NCI-H446 treated with DMSO at 0.1 percent for 48 hours (cell line): ENCODE measurements around the gene NFATC1.

Source experiments
- DNase-seq: peaks from one replicate; lab custom pipeline; 2025; lab: John Stamatoyannopoulos, UW

Gene NFATC1

DNA sequence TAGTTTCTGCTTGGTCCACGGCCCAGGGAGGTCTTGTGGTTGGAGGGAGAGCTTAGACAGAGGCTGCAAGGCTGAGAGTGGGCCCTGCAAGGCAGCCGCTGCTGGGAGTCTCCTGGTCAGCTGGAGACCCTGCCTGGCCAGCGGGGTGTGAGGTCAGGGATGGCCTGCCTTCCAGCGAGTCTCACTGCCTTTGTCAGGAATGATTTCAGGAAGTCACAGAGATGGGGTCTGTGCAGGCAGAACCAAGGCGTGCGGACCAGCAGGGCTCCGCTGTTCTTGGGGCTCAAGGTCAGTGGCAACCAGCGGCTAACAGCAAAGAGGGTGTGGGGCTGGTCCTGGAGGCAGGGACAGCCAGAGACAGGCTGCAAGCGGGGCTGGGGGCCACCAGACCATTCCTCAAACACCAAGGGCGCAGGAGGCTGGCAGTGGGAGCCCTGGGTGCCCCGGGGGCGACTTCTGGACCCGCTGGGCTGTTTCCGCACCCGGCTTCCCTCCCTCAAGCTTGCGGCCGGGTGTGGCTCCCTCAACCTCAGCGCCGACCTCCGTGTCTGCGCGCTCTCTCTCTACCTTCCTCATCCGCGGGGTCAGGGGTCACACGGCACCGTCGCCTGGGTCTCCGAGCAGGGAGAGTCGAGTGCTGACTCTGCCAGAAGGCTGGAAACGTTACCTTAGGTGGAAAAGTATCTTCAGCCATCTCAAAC lies 159.4 kb downstream of the NFATC1 start:
- no peak for DNase-seq

DNA sequence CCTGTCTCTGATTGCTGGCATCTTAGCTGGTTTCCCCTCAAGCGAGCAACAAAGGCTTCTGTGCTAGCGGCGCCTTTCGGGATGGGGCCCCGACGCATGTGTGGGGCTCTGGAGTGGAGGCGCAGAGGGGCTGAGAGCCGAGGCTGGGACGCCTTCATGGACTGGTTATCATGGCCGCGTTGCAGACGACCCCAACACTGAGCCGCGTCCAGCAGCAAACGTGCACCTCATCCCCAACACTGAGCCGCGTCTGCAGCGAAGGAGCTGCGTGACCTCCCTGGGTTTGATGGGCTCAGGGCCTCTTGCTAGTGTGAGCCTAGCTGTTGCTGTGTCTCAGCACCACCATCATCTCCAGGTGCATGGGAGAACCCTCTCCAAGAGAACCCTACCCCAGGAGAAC lies 160.2 kb downstream of the NFATC1 start:
- DNase-seq = no peak

DNA sequence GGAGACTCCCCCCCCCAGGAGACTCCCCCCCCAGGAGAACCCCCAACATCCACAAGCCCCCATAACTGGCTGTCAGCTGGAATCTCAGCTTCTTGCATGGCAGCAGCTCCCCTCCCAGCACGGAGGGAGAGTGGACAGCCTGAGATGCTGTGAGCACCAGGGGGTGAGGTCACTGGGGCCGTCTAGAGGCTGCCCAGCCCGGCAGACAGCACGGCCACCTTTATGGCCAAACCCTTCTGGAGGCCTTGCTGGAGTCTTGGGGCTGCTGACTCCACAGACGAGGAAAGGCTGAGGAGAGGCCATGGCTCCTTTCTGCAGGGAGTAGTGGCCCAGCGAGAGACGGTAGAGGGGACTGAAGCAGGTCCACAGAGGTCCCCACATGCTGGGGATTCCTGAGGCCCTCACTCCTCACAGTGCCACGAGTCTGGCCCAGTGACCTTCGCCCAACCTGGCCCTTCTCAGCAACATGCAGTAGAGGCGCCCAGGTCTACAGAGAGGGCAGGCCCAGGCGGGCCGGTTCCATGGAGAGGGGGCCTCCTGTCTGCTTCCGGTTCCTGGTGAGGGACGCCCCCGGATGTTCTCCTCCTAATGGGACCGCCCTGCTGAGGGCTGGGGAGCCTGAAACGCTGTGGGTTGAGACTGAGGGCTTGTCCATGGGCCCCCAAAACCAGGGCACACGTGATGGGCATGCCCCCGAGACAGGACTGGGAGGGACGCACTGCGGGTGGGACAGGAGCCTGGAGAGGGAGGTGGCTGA lies 161.3 kb downstream of the NFATC1 start:
- DNase-seq = no peak

DNA sequence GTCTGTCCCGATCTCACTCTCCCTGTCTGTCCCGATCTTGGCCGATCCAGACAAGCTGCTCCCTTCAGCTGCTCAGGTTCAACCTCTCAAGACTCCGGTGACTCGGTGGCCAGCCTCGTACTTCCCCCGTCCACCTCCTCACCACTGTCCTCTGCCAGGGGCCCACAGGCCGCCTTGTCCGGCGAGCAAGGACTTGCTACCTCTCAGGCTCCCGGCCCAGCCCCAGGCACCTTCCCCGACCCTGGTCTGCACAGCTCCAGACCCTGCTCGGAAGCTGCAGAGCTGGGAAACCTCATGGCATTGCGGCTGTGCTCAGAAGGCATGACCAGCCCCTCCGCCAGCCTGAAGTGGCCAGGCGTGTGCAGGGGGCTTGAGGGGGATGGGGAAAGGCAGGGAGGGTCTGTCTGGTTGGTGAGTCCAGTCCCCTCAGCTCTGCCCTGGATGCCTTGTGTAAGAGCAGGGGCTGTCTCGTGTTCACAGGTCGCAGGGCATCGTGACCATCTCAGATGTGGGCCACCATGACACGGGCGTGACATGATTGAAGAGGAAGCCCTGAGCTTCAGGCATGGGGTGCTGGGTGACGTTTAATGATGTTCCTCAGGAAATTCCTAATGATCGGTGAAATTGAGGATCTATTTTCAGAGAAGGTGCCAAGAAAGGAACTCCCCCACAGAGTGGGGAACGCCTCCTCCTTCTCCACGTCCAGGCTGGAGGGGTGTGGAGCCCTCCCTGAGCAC lies 162.6 kb downstream of the NFATC1 start:
- DNase-seq = no peak

DNA sequence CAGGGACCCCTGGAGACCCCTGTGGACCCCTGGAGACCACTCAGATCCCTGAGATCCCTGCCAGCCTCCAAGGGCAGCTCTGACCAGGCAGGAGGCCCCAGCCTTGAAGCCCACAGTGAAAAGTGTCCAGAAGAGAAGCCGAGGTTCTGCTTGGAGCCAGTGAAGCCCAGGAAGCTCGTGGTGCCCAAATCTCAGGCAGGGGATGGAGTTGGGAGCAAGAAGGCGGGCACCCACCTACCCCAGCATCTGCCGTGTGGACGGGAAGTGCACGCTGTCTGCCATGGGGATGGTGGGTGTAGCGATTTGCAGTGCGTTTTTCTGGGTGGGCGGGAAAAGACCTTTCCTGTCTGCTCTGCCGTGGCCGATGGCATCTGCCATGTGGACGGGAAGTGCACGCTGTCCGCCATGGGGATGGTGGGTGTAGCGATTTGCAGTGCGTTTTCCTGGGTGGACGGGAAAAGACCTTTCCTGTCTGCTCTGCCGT lies 163.2 kb downstream of the NFATC1 start:
- DNase-seq = no peak

DNA sequence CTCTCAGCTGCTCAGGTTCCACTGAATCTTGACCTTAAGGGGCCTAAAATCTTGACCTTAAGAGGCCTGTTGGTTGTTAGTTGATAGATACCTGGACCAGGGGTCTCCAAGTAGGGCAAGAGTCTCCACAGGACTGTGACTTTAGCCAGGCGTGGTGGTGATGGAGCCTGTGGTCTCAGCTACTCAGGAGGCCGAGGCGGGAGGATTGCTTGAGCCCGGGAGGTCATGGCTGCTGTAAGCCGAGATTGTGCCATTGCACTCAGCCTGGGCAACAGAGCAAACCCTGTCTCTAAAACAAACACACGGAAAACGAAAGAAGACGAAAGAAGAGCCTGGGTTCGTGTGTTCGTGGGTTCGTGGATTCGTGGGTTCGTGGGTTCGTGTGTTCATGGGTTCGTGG lies 163.7 kb downstream of the NFATC1 start:
- no peak for DNase-seq

DNA sequence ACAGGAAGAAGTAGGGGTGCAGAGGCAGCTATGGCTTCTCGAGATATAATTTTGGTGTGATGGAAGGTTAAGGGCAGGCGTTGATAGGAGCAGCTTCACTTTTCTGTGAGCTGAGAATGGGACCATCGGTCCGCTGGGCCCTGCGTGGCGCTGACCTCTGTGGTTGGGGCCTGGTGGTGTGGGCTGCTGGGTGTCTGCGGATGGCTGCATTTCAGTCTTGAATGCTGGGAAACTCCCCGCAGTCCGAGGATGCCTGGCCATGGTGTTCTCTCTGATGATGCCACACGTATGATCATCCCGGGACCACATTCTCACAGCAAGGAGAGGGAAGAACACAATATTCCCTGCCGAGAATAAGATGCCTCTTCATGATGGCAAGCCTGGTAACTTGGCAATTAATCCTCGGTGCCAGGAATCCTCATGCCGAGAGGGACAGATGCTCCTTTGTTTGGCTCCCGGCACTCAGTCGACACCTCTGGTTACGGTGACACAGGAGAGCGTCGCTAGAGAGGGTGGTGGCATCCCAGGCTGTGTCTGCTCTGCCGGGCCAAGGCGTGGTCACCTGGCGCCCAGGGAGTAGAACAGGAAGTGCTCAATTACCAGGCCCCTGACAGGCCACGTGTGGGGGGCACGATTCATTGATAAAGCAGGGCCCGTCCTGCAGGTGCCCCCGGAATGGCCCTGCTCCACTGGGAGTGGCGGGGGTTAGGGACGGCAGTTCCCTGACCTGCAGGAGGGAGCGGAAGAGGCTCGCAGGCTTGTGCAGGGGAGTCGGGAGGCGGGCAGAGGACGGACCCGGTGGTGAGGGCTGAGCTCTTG lies 164.5 kb downstream of the NFATC1 start:
- no peak for DNase-seq

DNA sequence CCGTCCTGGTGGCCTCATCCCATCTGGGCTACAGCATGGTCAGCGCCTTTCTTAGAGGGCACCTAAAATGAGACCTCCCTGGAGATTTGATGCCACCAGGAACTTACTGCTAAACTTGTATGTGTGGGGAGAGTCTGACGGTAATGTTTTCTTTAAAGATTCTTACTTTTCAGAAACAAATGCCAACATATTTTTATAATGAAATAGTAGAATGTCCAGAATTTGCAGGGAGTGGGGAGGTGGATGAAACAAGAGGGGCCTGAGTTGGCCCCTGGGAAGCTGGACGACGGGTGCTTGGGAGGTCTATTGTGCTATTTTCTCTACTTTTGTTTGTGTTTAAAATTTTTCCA lies 165.1 kb downstream of the NFATC1 start:
- DNase-seq = no peak

DNA sequence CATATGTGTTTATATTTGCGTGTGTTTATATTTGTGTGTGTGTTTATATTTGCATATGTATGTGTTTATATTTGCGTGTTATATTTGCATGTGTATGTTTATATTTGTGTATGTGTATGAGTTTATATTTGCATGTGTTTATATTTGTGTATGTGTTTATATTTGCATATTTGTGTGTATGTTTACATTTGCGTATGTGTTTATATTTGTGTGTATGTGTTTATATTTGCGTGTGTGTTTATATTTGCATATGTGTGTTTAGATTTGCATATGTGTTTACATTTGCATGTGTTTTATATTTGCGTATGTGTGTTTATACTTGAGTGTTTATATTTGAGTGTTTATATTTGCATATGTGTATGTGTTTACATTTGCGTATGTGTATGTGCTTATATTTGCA lies 168.2 kb downstream of the NFATC1 start:
- no peak for DNase-seq

DNA sequence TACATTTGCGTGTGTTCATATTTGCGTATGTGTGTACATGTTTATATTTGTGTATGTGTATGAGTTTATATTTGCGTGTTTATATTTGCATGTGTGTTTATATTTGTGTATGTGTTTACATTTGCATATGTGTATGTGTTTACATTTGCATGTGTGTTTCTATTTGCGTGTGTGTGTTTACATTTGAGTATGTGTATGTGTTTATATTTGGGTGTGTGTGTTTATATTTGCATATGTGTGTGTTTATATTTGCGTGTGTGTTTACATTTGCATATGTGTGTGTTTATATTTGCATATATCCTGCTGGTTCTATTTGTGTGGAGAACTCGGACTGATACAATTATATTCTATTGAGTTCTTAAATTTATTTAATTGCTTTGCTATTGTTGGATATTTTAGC lies 168.7 kb downstream of the NFATC1 start:
- no peak for DNase-seq

DNA sequence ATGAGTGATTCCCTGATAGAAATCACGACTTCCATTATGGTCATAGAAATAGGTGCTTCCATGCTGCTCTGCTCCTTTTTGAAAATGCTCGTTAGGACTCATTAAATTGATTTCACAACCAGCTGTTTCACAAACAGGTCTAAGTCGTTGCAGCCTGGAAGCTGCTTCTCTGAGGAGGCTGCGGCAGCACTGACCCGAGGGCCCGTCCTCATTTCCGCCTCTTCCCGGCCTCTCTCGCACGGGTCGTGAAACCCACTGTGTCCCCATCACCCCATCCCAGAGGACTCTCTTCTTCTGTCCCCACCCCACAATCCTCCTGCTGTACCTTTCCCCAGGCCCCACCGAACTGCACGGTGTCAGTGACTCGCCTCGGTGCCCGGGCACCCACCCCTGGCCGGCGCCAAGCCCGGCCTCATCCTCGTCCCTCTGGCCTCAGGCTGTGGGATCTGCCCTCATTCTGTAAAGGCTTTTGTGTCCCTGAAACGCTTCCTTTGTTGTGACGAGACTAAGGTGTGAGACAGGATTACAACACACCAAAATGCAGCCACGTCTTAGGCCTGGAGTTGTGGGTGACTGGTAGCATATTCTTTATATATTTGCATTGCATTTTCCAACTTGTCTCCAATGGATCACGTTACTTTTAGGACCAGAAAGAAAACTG lies 171.2 kb downstream of the NFATC1 start:
- DNase-seq = no peak

DNA sequence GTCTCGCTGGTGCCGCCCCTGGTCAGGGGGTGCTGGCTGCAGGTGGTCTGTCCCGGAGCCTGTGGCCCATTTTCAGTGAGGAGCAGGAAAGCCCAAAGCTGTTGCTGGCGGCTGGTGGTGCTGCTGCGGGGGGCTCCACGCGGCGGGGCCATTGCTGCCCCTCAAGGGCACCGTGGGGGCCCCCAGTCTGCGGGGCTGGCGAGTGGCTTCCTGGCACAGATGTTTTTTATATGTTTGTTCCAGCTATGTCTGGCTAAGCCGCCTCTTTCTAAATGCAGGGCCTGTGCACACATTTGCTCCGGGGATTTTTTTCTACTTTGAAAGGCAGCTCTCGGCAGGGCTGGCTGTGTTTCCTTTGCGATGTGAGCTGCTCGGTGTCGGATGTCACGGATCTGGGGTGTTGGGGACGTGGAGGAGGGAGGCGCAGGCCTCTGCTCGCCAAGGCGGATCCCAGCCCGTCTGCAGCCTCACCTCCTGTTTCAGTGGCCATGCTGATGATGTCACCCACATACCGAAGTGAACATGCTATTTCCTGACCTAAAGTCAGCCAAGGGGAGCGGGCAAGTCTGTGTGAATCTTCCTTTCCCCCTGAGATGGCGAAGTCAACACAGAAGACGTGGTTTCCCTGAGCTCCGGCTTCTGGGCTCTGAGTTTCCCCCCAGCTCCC lies 171.9 kb downstream of the NFATC1 start:
- DNase-seq = no peak

DNA sequence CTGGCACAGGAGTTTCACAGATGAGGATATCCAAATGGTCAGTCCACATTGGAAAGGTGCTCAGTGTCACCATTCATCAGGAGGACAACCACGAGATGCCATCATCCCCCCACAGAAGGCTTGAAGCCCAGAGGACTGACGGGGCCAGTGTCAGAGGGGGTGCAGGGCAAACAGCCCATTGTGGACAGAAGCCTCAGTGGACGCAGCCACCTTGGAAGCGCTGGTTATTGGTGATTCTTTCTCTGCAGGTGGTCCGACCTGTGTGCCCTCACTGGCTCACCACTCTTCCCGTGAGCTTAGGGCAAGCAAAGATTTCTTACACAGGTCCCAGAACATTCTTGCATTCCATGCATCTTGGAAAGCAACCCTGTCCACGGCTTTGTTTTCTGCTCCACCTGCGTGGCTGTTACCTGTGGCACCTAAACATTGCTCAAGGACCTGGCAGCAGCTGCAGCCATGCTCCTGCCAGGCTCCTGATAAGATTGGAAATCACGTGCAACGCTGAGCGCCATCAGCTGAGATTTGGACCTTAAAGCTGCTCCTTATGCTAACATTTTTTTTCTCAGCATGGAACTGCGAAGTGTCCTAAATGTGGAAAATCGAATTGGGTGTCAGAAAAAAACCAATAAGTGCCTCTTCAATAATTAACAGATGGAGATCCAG lies 172.9 kb downstream of the NFATC1 start:
- no peak for DNase-seq

DNA sequence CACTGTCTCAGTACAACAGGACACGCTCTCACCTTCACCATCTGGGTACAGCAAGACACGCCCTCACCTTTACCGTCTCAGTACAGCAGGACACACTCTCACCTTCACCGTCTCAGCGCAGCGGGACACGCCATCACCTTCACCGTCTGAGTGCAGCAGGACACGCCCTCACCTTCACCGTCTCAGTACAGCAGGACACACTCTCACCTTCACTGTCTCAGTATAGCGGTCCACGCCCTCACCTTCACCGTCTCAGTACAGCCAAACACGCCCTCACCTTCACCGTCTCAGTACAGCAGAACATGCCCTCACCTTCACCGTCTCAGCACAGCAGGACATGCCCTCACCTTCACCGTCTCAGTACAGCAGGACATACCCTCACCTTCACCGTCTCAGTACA lies 174.0 kb downstream of the NFATC1 start:
- DNase-seq = no peak

DNA sequence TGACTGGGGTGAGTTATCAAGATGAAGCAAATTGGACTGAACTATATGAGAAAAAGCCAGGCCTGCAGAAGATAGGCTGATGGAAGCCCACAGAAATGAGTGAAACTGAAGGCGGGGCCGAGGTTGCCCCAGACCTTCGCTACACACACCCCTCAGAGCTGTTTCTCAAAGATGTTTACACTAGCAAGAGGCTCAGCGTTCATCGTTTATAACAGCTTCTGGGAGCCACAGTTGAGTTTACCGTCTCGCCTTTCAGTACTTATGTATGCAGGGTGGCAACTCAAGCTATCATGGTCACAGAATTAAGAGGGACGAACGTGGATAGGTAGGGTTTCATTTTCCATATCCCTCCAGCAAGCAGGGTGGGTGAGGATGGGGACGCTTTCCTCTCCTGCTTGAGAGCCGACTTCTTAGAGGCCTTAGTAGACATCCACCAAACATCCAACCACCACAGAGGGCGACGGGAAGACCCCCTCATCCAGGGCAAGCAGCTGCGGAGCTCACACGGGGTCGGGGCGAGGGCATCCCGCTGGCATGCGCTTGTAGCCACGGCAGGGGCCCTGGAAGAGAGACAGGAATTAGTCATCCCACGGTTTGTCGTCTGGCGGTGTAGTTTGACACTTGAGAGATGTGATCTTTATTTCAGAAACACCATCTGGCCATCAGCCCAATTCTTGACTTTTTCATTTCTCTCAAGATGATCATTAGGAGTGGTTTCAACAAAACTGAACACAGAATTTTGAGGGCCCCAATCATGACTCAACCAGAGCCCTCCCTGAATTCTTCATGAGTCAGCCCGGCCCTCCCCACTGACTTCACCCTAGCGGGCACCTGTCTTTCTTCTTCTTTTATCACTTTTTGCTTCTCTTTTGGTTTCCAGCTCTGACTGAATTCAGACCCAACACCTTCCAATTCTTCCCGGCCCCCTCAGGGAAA lies 174.8 kb downstream of the NFATC1 start:
- no peak for DNase-seq

DNA sequence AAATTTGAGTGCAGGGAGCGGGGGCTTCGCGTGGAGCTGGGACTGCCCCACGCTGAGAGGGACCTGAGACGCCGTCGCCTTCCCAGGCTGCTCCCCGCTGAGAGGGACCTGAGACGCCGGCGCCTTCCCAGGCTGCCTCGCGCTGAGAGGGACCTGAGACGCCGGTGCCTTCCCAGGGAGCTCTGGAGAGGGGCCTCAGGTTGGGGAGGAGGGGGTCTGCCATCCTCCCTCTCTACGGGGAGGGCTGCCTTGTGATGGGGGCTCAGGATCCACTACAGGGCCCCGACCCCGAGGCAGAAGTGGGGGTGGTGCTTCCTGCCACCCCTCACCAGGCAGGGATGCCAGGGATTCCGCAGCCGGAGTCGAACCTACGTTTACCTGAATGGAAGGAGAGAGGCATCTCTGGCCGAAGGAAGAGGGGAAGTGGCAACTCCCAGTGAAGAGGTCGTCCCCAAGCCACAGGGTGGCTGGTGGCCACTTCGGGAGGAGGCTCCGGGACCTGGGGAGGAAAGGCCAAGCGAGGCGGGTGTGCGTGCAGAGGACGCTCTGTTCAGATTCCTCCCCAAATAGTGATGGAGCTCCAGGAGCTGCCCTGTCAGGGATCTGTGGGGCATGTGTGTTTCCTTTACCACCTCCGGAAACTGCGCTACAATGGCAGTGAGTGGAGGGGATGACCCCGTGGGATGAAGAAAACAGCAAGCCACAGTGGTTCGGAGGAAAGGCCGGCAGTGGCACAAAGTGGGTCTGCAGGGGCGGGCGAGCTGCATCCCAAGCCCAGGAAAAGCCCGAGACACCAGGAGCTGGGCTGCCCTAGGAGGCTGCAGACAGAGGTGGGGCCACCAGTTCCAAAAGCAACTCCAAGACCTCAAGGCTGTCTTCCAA lies 175.7 kb downstream of the NFATC1 start:
- DNase-seq = no peak

DNA sequence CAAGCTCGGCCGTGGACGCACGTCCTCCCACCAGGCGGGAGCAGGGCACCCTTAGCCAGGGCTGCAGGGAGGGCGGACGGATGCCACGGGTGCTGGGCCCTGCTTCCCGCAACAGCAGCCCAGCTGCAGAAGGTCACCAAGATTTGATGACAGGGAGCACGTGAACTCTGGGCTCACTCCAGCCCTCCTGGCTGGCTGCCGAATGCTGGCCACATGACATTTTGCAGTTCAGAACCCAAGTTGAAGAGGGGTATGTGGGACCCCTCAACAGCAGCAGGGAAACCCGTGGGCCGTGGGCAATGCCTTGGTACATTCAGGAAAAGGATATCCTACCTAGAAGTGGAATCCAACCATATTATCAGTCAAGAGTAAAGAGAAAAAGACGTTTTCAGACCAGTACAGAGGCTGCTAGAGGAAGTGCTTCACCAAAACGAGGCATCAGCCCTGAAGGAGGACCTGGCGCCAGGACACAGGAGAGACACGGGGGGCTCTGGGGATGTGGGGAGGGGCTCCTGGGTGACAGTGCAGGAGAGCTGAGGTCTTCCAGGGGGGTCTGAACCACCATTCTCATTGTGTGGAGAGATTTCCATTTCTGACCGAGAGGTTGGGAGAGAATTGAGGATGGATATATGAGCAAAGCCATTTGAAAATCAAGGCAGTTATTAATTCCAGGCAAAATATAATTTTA lies 176.5 kb downstream of the NFATC1 start:
- no peak for DNase-seq
